ENCODE results near the gene MEP1B. TPM values are rescaled to one million over a fixed set of nuclear protein-coding genes. Genes with fewer than 3 reads are reported as not detected.

Gene MEP1B
- polyA plus RNA-seq, 1 of the 3 experiments (the other 2 are of a cell fraction) = not detected

GRCh38 chr18:32249147-32249929 is 59.5 kb downstream of the MEP1B start (continued):
- TF ChIP-seq POLR2AphosphoS5 (IDR thresholded peaks at IDR 0.05; ENCODE audit: low read depth, low read length) = no peak
- no peak for TF ChIP-seq REST (IDR thresholded peaks at IDR 0.05; ENCODE audit: low read depth, low read length)
- TF ChIP-seq RCOR1 (IDR thresholded peaks at IDR 0.05; ENCODE audit: low read length) = no peak
- TF ChIP-seq SMC3 (IDR thresholded peaks at IDR 0.05; ENCODE audit: low read depth, low read length) = no peak

GRCh38 chr18:32251466-32251865 is 61.6 kb downstream of the MEP1B start:
- H3K9me2 ChIP-seq = 0 out of 2 replicates have a peak, but pooled peaks cover 2% of the 10 kb centered on the region
- H3K36me3 ChIP-seq (replicated peaks in 1 of 2; ENCODE audit: control insufficient read depth in 1 of 2, insufficient read depth in 2 of 2, low read length in 1 of 2) = no peaks in the 10 kb centered on the region
- ChIA-PET POLR2A (no interaction called here), CTCF (interaction anchor here (1.0 to 2.0 kb wide), 5 partner anchors 15 to 290 kb away, joined by 3 to 8 read pairs (median 3); partner anchors contain the start of gene GAREM1)
- TF ChIP-seq RXRA (IDR thresholded peaks at IDR 0.05; ENCODE audit: borderline replicate concordance, low read depth) (no peak), NFIC (IDR thresholded peaks at IDR 0.05; ENCODE audit: borderline replicate concordance) (no peak), SIN3A (IDR thresholded peaks at IDR 0.05; ENCODE audit: borderline replicate concordance, low read depth, low read length) (no peak), PBX3 (IDR thresholded peaks at IDR 0.05) (no peak), YY1 (IDR thresholded peaks at IDR 0.05; ENCODE audit: low read depth) (no peak), NRF1 (IDR thresholded peaks at IDR 0.05; ENCODE audit: low read depth, low read length) (no peak), TCF12 (IDR thresholded peaks at IDR 0.05) (no peak), JUND (IDR thresholded peaks at IDR 0.05) (no peak), IRF3 (IDR thresholded peaks at IDR 0.05; ENCODE audit: low read depth, low read length) (no peak), RFX5 (IDR thresholded peaks at IDR 0.05; ENCODE audit: low read length) (no peak), CTCF (IDR thresholded peaks at IDR 0.05) (no peak), MEF2A (IDR thresholded peaks at IDR 0.05; ENCODE audit: borderline replicate concordance, low read depth) (no peak), TAF1 (IDR thresholded peaks at IDR 0.05; ENCODE audit: borderline replicate concordance, low read depth, low read length) (no peak), POLR2AphosphoS5 (IDR thresholded peaks at IDR 0.05; ENCODE audit: low read depth, low read length) (no peak), ZBTB33 (IDR thresholded peaks at IDR 0.05; ENCODE audit: borderline replicate concordance, low read depth) (no peak), CHD2 (IDR thresholded peaks at IDR 0.05; ENCODE audit: low read length, partially characterized antibody) (no peak), GATA2 (CRISPR knock-in tag; IDR thresholded peaks at IDR 0.05) (no peak)
- no peak overlapping the region for H3K27ac ChIP-seq (ENCODE audit: low read depth in 2 of 2, low read length in 1 of 2)
- H2AFZ ChIP-seq (ENCODE audit: low read depth) = no peak overlapping the region
- H3K4me2 ChIP-seq = no peak overlapping the region
- no peaks in the 10 kb centered on the region; the same call in 1 of the 2 replicates for H3K27me3 ChIP-seq (ENCODE audit: insufficient read depth)
- no peaks in the 10 kb centered on the region for H4K20me1 ChIP-seq (ENCODE audit: insufficient read depth)
- H3K4me1 ChIP-seq (ENCODE audit: control insufficient read depth in 1 of 2, insufficient read depth in 2 of 2, low read depth in 1 of 2, low read length in 1 of 2) = no peaks in the 10 kb centered on the region
- H3K9me3 ChIP-seq = no peaks in the 10 kb centered on the region
- DNase-seq = no peak
- whole genome bisulfite sequencing (ENCODE audit: low lambda C conversion rate) = 57% methylated on average over 3 of the region's 3 CpGs
- no peak overlapping the region for H3K4me3 ChIP-seq (ENCODE audit: low read depth in 2 of 2, low read length in 1 of 2)
- no peaks in the 10 kb centered on the region for H3K79me2 ChIP-seq (ENCODE audit: insufficient read depth)
- no peak overlapping the region for H3K9ac ChIP-seq
- no peaks in the 10 kb centered on the region for H3F3A ChIP-seq (replicated peaks; ENCODE audit: insufficient read depth)

Measured in SK-N-SH (cell line).